ENCODE data around the gene PCDHGA9.
"Not testable (repeated sequence)": the region's sequence is repeated elsewhere in the genome, so short reads cannot be mapped to it uniquely, and the experiment has no call there.

The PCDHGA9 gene

GRCh38 chr5:141402553-141403243 lies at the start of gene PCDHGA9:
PCDHGA9 (plus strand) TSS chr5:141402778; CDS start chr5:141402953, 175 bp downstream.
- DNase-seq (ENCODE audit: low spot score): no peak

GRCh38 chr5:141354900-141355469 lies 47.6 kb upstream of the PCDHGA9 start, which contains the start of gene PCDHGA4:
PCDHGA4 (plus strand) TSS chr5:141355021; CDS start chr5:141355108, 87 bp downstream.
- no peak for DNase-seq (ENCODE audit: low spot score)

DNA sequence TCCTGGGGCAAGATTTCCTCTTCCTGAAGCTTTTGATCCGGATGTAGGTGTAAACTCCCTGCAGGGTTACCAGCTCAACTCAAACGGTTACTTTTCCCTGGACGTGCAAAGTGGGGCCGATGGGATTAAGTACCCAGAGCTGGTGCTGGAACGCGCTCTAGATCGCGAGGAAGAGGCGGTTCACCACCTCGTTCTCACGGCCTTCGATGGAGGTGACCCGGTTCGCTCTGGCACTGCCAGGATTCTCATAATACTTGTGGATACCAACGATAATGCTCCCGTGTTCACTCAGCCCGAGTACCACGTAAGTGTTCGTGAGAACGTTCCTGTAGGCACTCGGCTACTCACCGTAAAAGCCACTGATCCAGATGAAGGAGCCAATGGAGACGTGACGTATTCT lies 46.9 kb upstream of the PCDHGA9 start:
- no peak for DNase-seq (ENCODE audit: low spot score)

DNA sequence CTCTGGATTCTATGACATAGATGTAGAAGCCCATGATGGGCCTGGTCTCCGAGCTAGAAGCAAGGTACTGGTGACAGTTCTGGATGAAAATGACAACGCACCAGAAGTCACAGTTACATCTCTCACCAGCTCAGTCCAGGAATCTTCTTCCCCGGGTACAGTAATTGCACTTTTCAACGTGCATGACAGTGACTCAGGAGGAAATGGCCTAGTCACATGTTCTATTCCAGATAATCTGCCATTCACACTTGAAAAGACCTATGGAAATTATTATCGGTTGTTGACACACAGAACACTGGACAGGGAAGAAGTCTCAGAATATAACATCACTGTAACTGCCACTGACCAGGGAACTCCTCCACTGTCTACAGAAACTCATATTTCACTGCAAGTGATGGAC lies 46.4 kb upstream of the PCDHGA9 start:
- no peak for DNase-seq (ENCODE audit: low spot score)

DNA sequence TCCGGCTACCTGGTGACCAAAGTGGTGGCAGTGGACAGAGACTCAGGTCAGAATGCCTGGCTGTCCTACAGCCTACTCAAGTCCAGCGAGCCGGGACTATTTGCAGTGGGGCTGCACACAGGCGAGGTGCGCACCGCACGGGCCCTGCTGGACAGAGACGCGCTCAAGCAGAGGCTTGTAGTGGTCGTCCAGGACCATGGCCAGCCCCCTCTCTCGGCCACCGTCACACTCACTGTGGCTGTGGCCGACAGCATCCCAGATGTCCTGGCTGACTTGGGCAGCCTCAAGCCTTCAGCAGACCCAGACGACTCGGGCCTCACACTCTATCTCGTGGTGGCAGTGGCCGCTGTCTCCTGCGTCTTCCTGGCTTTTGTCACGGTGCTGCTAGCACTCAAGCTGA lies 45.6 kb upstream of the PCDHGA9 start:
- DNase-seq (ENCODE audit: low spot score): no peak

- no peak for DNase-seq (ENCODE audit: low spot score)
Observed at GRCh38 chr5:141359790-141360426, 42.7 kb upstream of the PCDHGA9 start, which contains the start of gene PCDHGB2. PCDHGB2 (plus strand) TSS chr5:141359994; CDS start chr5:141360136, 142 bp downstream.

- DNase-seq (ENCODE audit: low spot score): no peak
Observed at GRCh38 chr5:141360685-141361084, 41.9 kb upstream of the PCDHGA9 start.

DNA sequence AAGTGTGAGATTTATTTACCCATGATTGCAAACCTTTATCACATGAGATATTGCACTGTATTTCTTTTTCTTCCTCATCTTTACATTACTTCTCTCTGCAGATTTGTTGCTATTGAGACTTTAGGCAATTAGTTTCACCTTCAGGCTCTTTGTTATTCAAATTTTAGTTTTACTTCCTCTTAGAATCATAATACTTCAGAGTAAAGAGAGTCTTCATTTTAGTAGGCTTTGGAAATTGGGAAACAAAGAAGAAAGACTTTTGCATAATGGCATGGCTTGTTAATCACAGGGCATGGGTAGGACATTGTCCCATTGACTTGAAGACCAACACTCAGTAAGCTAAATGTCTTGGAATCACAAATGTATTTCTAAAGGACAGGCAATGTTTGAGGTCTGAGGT lies 39.9 kb upstream of the PCDHGA9 start:
- no peak for DNase-seq (ENCODE audit: low spot score)

DNA sequence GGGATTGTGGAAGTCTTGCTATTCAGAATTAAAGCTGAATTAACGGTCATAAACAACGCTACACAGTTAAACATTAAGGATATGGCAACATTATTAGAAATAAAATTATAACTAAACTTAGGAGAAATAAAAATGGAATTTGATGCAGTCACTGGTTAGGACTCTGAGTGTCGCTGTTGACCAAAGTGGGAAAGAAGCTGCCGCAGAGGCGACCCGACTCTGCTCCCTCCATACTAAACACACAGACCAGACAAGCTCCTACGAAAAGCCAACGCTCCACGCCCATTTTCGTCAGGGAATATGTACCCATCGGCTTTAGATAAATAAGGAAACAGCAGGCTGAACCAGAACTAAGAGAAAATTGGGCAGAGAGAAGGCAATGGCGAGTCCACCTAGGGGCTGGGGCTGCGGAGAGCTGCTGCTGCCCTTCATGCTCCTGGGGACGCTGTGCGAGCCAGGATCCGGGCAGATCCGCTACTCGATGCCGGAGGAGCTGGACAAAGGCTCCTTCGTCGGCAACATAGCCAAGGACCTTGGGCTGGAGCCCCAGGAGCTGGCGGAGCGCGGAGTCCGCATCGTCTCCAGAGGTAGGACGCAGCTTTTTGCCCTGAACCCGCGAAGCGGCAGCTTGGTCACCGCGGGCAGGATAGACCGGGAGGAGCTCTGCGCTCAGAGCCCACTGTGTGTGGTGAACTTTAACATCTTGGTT lies 38.5 kb upstream of the PCDHGA9 start, which contains the start of gene PCDHGA5:
PCDHGA5 (plus strand) TSS at position 211 of the 709 bp plus-strand sequence; CDS start at position 380, 169 bp downstream.
- no peak for DNase-seq (ENCODE audit: low spot score)

GRCh38 chr5:141366016-141366896 lies 36.3 kb upstream of the PCDHGA9 start:
- DNase-seq (ENCODE audit: low spot score): no peak

DNA sequence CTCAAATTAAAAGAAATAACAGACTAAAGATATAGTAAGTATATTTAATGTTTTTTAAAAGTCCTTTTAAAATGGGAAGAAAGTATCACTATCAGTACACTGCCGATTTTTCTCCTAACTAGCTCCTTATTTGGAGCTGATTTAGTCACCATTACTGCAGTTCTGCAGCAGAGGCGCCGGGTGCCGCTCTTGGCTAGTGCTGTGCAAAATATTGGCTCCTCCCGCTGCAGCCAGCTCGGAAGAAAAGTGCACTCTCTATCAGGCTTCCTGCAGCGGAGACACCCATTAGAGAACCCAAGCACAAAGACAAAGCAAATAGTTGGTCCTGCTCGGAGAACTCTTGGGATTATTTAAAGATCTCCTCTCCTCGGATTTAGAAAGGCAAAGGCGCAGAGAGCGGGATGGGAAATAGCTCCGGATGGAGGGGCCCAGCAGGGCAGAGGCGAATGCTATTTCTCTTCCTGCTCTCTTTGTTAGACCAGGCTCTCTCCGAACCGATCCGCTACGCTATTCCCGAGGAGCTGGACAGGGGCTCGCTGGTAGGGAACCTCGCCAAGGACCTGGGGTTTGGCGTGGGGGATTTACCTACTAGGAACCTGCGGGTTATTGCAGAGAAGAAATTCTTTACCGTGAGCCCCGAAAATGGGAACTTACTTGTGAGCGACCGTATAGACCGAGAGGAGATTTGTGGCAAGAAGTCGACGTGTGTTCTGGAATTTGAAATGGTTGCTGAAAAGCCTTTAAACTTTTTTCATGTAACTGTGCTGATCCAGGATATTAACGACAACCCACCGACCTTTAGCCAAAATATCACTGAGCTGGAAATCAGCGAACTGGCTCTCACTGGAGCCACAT lies 32.4 kb upstream of the PCDHGA9 start, which contains the start of gene PCDHGB3:
PCDHGB3 (plus strand) TSS at position 249 of the 855 bp plus-strand sequence; CDS start at position 402, 153 bp downstream.
- DNase-seq (ENCODE audit: low spot score): no peak

DNA sequence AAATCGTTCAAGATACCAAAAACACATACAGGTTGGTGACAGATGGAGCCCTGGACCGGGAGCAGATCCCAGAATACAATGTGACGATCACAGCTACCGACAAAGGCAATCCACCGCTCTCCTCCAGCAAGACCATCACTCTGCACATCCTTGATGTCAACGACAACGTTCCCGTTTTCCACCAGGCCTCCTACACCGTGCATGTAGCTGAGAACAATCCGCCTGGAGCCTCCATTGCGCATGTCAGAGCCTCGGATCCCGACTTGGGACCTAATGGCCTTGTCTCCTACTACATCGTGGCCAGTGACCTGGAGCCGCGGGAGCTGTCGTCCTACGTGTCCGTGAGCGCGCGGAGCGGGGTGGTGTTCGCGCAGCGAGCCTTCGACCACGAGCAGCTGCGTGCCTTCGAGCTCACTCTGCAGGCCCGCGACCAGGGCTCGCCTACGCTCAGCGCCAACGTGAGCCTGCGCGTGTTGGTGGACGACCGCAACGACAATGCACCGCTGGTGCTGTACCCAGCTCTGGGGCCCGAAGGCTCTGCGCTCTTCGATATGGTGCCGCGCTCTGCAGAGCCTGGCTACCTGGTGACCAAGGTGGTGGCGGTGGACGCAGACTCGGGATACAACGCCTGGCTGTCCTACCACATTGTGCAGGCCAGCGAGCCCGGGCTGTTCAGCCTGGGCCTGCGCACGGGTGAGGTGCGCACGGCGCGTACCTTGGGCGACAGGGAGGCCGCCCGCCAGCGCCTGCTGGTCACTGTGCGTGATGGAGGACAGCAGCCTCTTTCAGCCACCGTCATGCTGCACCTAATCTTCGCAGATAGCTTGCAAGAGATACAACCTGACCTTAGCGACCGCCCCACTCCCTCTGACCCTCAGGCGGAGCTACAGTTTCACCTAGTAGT lies 30.8 kb upstream of the PCDHGA9 start:
- DNase-seq (ENCODE audit: low spot score): no peak

DNA sequence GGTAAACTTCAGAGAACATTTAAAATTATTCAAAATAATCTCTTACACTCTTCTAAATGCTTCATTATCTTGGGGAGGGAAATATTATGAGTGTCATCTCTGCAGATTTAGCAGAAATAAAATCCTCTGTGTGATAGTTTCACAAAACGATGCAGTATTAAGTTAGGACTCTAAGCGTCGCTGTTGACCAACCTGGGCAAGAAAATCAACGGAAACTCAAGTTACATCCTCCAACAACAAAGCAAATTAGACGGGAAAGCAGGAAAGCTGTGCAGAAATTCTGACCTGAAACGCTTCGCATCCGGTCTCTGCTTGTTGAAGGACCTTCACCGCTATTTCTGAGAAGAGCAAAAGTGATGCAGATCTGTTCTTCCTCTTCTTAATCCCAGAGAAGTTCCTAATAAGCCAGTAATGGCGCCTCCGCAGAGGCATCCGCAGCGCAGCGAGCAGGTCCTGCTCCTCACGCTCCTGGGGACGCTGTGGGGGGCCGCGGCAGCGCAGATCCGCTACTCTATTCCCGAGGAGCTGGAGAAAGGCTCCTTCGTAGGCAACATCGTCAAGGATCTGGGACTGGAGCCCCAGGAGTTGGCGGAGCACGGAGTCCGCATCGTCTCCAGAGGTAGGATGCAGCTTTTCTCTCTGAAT lies 28.8 kb upstream of the PCDHGA9 start, which contains the start of gene PCDHGA6:
PCDHGA6 (plus strand) TSS at position 219 of the 645 bp plus-strand sequence; CDS start at position 412, 193 bp downstream.
- no peak for DNase-seq (ENCODE audit: low spot score)

DNA sequence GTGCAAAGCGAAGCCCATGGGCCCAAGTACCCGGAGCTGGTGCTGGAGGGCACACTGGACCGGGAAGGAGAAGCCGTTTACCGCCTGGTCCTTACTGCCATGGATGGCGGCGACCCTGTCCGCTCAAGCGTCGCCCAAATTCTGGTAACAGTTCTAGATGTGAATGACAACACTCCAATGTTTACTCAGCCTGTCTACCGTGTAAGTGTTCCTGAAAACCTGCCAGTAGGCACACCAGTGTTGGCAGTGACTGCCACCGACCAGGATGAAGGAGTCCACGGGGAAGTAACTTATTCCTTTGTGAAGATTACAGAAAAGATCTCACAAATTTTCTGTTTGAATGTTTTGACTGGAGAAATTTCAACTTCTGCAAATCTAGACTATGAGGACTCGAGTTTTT lies 28.0 kb upstream of the PCDHGA9 start:
- no peak for DNase-seq (ENCODE audit: low spot score)

DNA sequence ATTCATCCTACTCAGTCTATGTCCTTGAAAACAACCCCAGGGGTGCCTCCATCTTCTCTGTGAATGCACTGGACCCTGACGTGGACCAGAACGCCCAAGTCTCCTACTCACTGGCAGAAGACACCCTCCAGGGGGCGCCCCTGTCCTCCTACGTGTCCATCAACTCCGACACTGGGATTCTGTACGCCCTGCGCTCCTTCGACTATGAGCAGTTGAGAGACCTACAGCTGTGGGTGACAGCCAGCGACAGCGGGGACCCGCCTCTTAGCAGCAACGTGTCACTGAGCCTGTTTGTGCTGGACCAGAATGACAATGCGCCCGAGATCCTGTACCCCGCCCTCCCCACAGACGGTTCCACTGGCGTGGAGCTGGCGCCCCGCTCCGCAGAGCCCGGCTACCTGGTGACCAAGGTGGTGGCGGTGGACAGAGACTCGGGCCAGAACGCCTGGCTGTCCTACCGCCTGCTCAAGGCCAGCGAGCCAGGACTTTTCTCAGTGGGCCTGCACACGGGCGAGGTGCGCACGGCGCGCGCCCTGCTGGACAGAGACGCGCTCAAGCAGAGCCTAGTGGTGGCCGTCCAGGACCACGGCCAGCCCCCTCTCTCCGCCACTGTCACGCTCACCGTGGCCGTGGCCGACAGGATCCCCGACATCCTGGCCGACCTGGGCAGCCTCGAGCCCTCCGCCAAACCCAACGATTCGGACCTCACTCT lies 27.0 kb upstream of the PCDHGA9 start:
- DNase-seq (ENCODE audit: low spot score): not testable (repeated sequence)

DNA sequence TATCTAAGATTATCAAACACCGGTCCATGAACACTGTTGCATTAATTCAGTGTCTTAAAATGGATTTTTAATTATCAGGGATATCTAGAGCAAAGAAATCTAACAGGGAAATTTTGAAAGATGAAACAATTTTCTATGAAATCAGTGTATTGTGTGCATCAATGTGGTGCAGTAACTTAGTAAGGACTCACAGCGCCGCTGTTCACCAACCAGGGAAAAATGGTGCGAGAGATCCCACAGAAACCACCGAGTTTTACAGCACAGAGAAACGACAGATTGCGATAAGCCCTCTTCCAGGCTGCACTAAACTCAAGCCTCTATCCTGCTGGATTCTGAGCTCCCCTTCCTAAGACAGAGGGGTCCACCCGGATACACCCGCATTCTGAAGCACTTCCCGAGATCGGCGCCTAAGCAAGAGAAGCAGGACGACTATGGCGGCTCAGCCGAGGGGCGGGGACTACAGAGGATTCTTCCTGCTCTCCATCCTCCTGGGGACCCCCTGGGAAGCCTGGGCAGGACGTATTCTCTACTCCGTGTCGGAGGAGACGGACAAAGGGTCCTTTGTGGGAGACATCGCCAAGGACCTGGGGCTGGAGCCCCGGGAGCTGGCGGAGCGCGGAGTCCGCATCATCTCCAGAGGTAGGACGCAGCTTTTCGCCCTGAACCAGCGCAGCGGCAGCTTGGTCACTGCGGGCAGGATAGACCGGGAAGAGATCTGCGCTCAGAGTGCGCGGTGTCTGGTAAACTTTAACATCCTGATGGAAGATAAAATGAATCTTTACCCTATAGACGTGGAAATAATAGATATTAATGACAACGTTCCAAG lies 19.9 kb upstream of the PCDHGA9 start, which contains the start of gene PCDHGA7:
PCDHGA7 (plus strand) TSS at position 274 of the 826 bp plus-strand sequence; CDS start at position 432, 158 bp downstream.
- DNase-seq (ENCODE audit: low spot score): no peak

DNA sequence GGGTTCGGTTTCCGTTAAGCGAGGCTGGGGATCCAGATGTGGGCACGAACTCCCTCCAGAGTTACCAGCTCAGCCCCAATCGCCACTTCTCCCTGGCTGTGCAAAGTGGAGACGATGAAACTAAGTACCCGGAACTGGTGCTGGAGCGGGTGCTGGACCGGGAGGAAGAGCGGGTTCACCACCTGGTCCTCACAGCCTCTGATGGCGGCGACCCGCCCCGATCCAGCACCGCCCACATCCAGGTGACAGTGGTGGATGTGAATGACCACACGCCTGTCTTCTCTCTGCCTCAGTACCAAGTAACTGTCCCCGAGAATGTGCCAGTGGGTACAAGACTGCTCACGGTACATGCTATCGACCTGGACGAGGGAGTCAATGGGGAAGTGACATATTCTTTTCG lies 19.2 kb upstream of the PCDHGA9 start:
- no peak for DNase-seq (ENCODE audit: low spot score)

All from left forelimb (tissue), 1 donor.